Stimulated activated CD8-positive, alpha-beta memory T cell treated with anti-CD3 and anti-CD28 coated beads, Interleukin-12 subunit alpha, Interleukin-12 subunit beta, amount 100 ng/mL, for 4 hours (primary cell): Measurements from ENCODE around the gene COA3.

Experiments
- DNase-seq: peaks from one replicate; pipeline ENCODE4 v3.0.0-alpha.2; 2020; ENCODE audit warnings: low read depth

The COA3 gene

DNA sequence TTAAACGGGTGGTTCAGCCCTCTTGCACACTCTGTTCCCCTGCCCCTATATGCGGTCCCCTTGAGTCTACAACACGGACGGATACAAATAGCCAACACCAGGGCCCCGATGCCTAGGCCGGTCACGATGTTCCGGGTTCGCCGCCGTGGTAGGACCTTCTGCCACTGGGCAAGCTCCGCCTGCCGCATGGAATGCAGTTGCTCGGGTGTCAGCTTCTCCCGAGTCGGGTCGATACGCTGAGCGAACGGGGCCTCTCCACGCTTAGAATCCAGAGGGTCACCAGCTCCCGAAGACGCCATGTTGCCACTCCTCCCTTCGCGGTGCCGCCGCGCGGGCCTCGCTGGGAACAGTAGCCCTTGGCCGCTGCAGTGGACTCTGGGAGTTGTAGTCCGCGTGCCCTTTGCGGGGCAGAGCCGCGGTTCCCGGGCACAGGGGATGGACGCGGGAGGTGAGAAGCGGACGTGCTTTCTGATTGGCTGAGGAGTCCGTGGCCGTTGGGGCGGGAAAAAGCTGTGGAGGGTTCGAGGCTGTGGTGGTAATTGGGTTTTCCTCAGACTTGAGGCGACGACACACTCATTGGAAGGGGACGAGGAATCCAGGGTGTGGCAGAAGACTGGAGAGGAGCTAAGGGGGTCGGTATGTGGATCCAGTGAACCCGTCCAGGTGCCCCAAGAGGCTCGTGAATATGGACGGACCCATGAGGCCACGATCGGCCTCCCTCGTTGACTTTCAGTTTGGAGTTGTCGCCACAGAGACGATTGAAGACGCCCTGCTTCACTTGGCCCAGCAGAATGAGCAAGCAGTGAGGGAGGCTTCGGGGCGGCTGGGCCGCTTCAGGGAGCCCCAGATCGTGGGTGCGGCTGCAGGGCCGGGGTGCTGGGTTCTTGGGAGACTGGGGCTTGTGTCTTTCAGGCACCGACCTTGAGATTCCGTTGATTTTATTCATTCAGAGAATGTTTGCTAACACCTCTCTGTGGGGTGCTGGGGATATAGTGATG, at the start of gene COA3, which contains the start of gene CNTD1:
TSS of gene COA3 (minus strand) at position 322 of the 998 bp plus-strand sequence. CDS start at position 299, 23 bp downstream.
TSS of gene CNTD1 (plus strand) at position 479 of the 998 bp plus-strand sequence. CDS start at position 686, 207 bp downstream.
- peak; percentile 57 for DNase-seq

DNA sequence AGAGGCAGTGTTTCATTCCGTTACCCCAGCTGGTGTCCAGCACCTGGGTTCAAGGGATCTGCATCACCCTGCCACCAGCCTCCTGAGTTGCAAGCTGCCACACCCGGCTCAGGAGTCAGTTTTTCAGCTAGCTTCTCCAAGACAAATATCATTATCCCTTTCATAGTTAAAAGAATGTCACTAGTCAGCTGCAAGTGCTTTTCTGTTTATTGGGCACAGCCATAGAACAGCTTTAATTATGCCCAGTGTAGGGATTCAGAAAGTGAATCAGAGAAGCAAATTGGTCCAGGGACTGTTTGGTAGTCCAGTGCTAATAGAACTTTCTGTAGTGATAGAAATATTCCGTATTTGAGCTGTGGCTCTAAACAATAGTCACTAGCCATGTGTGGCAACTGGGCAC, 49.6 kb upstream of the COA3 start:
- no peak for DNase-seq

DNA sequence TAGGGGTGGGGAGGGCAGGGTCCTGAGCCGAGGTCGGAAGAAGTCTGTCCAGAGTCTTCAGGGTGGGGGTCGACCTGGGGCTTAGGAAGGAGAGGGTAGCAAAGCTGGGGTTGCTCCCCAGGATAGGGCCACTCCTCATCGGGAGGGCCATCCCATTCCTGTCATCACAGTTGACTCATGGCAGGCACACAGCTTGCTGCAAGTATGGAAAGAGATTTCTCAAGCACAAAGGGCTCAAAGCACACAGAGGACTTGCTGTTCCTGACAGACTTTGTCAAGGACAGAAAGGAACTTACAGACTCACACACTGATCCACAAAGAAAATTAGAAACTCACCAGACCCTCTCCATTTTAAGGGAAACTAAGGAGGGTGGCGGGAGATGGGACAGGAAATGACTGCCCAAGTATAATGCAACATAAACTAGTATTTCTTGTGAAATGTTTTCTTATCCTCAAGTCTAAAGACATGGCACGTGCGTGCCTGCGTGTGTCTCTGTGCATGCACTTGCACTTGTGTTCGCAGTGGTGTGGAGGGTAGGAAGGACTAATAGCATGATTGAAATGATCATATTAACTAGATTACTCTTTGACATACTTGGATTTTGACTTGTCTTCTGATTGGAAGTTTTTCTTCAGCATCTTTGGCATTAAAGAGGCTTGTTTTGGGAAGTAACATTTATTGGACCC, 48.2 kb upstream of the COA3 start:
- no peak for DNase-seq

DNA sequence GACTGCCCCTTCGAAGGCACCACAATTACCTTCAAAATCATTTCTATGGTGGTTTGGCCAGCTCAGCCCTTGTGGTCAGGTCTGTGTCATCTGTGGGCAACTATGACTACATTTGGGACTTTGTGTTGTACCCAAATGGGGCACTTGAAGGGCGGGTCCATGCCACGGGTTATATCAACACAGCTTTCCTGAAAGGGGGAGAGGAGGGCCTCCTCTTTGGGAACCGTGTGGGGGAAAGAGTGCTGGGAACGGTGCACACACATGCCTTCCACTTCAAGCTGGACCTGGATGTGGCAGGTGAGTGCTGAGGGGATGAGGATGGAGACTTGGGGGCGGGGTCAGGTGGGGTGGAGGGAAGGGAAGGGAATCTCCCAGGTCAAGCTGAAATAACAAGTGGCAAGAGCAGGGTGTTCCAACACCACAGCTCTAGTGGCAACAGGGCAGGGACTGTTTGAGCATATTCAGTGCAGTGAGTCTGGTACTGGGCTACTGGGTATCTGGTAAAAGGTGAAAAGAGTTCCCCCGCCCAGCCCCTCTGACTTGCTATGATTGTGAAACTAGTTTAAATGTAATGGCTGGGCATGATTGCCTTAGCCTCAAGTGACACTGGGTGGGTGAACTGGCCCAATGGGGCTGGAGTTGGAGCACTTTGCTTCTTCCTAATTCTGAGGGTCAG, 47.6 kb upstream of the COA3 start:
- DNase-seq, result no peak

DNA sequence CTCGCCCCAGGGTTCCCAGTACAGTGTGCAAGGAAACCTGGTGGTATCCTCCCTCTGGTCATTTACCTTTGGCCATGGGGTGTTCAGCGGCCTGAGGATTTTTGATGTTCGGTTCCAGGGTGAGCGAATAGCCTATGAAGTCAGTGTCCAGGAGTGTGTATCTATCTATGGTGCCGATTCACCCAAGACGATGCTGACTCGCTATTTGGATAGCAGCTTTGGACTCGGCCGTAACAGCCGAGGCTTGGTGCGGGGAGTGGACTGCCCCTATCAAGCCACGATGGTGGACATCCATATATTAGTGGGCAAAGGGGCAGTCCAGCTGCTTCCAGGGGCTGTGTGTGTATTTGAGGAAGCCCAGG, 47.0 kb upstream of the COA3 start:
- no peak for DNase-seq

DNA sequence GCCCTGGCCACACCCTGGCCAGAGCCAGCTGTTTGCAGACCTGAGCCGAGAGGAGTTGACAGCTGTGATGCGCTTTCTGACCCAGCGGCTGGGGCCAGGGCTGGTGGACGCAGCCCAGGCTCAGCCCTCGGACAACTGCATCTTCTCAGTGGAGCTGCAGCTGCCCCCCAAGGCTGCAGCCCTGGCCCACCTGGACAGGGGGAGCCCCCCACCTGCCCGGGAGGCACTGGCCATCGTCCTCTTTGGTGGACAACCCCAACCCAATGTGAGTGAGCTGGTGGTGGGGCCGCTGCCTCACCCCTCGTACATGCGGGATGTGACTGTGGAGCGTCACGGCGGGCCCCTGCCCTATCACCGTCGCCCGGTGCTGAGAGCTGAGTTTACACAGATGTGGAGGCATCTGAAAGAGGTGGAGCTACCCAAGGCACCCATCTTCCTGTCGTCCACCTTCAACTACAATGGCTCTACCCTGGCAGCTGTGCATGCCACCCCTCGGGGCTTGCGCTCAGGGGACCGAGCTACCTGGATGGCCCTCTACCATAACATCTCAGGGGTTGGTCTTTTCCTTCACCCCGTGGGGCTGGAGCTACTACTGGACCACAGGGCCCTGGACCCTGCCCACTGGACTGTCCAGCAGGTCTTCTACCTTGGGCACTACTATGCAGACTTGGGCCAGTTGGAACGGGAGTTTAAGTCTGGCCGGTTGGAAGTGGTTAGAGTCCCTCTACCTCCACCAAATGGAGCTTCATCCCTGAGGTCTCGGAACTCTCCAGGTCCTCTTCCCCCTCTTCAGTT, 46.5 kb upstream of the COA3 start:
- no peak for DNase-seq

DNA sequence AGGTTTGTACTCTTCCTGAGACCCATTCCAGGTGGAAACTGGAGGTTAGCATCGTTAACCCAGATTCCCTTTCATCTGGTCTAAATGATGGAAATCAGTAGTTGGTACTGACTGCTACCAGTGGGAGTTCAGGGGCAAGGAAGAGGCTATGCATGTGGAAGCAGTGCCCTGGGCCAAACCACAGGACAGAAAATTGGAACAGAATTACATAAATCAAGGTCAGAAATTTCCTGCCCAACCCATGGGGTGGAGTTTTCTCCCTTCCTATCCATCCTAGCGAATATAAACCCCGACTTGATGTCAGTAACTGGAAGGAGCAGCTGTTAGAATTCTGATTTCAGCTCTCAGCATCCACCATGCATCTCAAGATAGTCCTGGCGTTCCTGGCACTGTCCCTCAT, 45.8 kb upstream of the COA3 start, which contains the start of gene AOC2:
TSS of gene AOC2 (plus strand) at position 310 of the 400 bp plus-strand sequence. CDS start at position 357, 47 bp downstream.
- DNase-seq, result no peak

- no peak for DNase-seq
These were observed 44.9 kb upstream of the COA3 start for GRCh38 chr17:42843358-42843934.

DNA sequence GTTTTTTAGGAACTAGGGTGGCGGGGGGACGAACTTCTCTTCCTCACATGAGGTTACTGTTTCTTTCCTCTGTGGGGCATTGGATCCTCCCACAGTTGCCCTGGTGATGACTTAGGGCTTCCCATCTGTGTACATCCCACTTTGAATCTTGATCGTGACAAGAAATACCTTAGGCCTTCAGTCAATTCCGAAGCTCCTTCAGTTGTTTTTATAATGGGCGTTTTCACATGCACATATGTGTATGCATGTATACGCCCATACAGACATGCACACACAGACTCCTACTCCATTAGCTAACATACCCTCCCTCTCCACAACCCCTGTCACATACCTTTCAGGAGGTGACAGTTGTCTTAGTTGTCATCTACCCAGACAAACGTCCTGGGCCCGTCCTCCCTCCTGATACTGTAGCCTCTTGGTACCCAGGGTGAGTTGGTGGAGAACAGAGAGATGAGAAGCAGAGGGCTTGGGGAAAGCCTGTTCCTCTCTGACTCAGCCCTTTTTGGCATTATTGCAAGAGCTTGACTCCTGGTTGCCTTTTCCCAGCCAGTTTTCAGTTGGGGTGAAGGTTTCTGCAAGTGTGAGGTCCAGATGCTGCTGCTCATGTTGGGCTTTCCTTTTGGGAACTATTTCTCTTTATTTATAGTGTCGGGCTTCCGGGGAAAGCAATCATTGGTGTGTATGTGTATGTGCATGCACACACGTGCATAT, 43.6 kb upstream of the COA3 start:
- no peak for DNase-seq

DNA sequence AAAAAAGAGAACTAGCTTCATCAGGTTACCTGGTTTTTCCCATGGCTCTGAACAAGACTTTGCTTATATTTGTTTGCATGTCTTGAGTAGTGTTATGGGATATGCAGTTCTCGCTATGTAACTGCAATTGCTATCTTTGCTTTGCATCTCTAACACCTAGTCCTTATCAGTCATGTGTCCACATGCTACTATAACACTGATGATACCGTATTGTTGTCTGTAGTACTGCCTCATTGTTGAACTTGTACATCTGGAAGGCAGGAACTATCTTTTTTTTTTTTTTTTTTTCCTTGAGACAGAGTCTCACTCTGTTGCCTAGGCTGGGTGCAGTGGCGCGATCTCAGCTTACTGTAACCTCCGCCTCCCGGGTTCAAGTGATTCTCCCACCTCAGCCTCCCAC, 37.2 kb upstream of the COA3 start:
- DNase-seq, result no peak

DNA sequence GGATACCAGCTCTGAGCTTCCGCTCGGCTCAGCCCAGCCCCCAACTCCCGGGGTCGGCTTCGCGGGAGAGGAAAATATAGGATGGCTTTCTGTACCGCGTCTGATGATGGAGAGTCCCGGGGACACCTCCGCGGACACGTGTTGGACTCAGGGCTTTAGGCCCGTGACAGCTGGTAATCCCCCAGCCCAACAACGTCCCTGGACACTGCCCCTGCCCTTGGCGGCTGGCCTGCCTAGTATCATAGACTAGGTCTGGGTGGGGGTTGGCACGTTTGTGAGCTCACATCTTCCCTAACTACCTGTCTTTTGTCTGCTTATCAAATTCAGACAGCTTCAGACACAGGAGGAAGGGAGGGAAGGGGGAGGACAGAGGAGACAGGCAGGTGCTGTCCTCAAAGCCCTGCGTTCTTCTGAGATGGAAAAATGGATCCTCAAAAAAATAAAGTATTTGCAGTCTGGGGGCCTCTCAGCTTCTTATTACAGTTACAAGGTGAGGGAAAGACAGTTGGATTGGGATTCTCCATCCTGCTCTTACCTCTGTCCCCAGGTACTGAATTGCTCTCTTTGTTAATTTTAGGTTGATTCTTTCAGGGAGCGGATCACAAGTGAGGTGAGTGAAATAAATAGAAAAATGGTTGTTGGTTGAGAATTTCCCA, 35.4 kb upstream of the COA3 start:
- no peak for DNase-seq

- DNase-seq, result peak; percentile 86
These were observed 34.6 kb upstream of the COA3 start, which contains the start of gene PSME3 for GRCh38 chr17:42832934-42833766. Gene PSME3, plus strand, starts transcription at chr17:42833397. Its CDS starts 235 bp downstream, at chr17:42833632.

- no peak for DNase-seq
These were observed 33.9 kb upstream of the COA3 start for GRCh38 chr17:42832213-42832933.

GRCh38 chr17:42830971-42831370, 32.5 kb upstream of the COA3 start:
- no peak for DNase-seq

GRCh38 chr17:42827472-42827871, 29.0 kb upstream of the COA3 start:
- DNase-seq, result no peak

DNA sequence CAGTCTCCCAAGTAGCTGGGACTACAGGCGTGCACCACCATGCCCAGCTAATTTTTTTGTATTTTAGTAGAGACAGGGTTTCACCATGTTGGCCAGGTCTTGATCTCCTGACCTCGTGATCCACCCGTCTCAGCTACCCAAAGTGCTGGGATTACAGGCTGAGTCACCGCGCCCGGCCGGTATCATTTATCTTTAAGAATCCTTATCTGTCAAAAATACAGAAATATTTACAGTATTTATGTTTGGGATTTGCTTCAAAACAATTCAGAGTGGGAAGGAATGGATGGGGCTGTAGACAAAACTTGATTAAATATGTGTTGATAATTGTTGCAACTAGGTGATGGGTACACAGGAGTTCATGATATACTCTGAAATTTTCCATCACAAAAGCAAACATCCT, 22.7 kb upstream of the COA3 start:
- no peak for DNase-seq

DNA sequence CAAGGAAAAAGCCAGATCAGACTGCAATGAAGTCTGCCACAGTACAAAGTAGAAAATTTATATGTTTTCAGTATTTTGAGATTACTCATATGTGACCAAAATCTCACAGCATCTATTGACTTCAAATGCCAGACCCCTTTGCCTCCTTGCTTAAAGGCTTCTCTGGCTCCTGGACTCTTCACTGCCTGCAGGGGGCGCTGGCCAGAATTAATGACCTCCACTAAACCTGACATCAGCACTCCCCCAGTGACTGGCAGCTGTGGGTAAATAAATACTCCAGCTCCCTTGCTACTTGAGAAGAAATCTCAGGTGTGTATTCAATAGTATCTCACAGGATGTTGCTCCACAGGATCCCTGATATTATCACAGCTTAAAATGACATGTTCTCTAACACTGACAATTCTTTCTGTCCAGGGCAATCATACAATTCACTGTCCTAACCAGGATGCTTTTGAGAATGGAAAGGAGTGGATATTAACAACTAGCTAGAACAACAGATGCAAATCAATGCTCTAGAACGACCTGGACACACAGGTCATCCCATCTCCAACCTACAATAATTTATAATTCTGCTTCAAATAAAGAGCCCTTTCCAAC, 21.5 kb upstream of the COA3 start:
- peak; percentile 19 for DNase-seq

GRCh38 chr17:42818379-42818778, 19.9 kb upstream of the COA3 start:
- no peak for DNase-seq
